Ascending aorta (tissue), 2 donors: ENCODE data around the gene LILRA1. TPM values are rescaled to one million over a fixed set of nuclear protein-coding genes. Genes with fewer than 3 reads are reported as not detected.
A peak's percentile ranks its signal among the peaks of the same experiment; 100 is the strongest.
"Not testable (repeated sequence)": the region's sequence is repeated elsewhere in the genome, so short reads cannot be mapped to it uniquely, and the experiment has no call there.

Experiments used
- DNase-seq, 2 donors: peaks; one replicate each; pipeline ENCODE4 v3.0.0-alpha.2; 2019; ENCODE audit warnings: low spot score in 2 of 2
- H3K27ac ChIP-seq, 2 donors: fragments of 200-600 bp; sonication (generic); one replicate each; pipeline ENCODE4 v1.5.1; 2016 to 2017; ENCODE audit warnings: mild to moderate bottlenecking in 1 of 2
- H3K27me3 ChIP-seq: fragments of 200-600 bp; sonication (generic); one replicate; pipeline ENCODE4 v1.5.1; 2017
- H3K36me3 ChIP-seq, 2 donors: fragments of 200-600 bp; sonication (generic); one replicate each; pipeline ENCODE4 v1.5.1; 2016
- H3K4me1 ChIP-seq, 2 donors: fragments of 200-600 bp; sonication (generic); one replicate each; pipeline ENCODE4 v1.5.1; 2016 to 2017; ENCODE audit warnings: mild to moderate bottlenecking in 1 of 2
- H3K4me3 ChIP-seq, 2 donors: fragments of 200-600 bp; sonication (generic); one replicate each; pipeline ENCODE4 v1.5.1; 2016 to 2017; ENCODE audit warnings: mild to moderate bottlenecking in 1 of 2
- H3K9me3 ChIP-seq, 2 donors: fragments of 200-600 bp; sonication (generic); one replicate each; pipeline ENCODE4 v1.5.1; 2016
- CTCF ChIP-seq, 3 experiments: fragments of 200-600 bp in 2 of 3; fragments of 450-650 bp in 1 of 3; sonication (generic) in 2 of 3; IDR thresholded peaks; one replicate each; pipeline ENCODE4 v1.5.1; 2016 to 2019; ENCODE audit warnings: antibody characterized with exemption in 3 of 3, mild to moderate bottlenecking in 1 of 3, moderate library complexity in 1 of 3
- intact Hi-C: fragments of 100-400 bp; cut with DNase I; formaldehyde crosslinking; loops from one replicate; pipeline ENCODE4 v1.15.1; 2023
- total RNA-seq: library from RNA; depleted of rRNA; stranded (reverse); fragments of >200 nt; gene quantifications from one replicate; pipeline ENCODE4 v1.1.0, GENCODE V29; 2016

The LILRA1 gene
- total RNA-seq, 1 donor from 2014 or later, result not detected

DNA sequence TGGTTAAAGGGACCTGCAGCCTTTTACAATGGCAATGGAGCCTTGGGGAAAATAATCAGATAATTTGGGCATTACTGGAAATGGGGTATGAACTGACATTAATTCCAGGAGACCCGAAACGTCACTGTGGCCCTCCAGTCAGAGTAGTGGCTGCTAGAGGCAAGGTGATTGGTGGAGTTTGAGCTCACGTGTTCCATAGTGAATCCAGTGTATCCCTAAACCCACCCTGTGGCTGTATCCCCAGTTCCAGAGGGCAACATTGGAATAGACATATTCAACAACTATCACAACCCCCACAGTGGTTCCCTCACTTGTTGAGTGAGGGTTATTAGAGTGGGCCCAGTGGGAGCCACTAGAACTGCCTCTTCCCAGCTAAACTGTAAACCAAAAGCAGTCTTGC is 23.1 kb upstream of the LILRA1 start:
- Histone ChIP-seq H3K27me3 (no peaks in the 10 kb centered on the region), H3K4me1 (no peaks in the 10 kb centered on the region), H3K27ac (no peak overlapping the region), H3K36me3 (no peaks in the 10 kb centered on the region), H3K4me3 (no peak overlapping the region), H3K9me3 (no peaks in the 10 kb centered on the region)
- no peak for TF ChIP-seq CTCF (IDR thresholded peaks at IDR 0.05)
- DNase-seq, result no peak
- intact Hi-C loops, result no loop called here

DNA sequence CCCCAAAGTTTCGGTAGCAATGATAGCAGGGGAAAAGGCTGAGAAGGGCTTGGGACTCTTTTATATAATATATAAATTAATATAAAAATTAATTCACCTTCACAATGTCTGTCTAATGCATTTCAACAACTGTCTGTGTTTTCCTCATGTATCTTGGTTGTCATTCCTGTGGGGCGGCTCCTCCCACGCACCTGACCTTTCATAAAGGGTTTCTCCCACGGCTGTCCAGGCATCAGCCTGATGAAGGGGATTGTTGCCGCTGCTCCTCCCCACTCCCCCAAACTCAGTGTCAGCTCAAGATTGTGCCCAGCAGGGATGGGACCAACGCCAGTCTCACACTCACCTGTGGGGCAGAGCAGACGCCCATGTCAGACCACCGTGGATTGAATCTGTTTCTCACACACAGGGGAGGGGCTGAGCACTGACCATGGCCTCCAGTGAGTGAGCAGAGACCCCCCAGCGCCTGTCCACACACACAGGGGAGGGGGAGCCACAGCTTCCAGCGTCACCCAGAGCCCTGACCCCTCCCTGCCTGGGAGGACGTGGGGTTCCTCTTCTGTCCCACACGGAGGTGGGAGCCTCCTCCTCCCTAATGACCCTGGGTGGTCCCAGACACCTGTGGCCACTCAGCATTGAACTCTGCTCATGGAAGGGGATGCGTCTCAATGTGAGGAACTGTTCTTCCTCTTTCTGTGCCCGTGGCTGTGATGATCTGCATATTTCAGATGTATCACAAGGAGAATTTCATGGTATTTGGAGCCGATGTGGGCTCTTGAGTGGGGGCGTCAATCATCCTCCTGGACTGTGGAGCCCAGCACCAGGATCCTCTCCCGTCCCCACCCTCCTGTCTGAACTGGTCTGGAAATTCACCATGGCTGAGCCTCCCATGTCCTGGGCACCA is 21.5 kb upstream of the LILRA1 start:
- intact Hi-C loops, H3K27ac ChIP-seq, H3K4me1 ChIP-seq: not testable (repeated sequence)

GRCh38 chr19:54572696-54573311 is 20.6 kb upstream of the LILRA1 start:
- H3K9me3 ChIP-seq, result no peaks in the 10 kb centered on the region
- H3K4me3 ChIP-seq, result peak overlapping the region in 1 of 2 donors; percentile 11
- no peak overlapping the region for H3K27ac ChIP-seq
- H3K27me3 ChIP-seq, result no peaks in the 10 kb centered on the region
- no peaks in the 10 kb centered on the region for H3K4me1 ChIP-seq
- intact Hi-C loops, result no loop called here
- H3K36me3 ChIP-seq, result no peaks in the 10 kb centered on the region
- DNase-seq, result no peak
- TF ChIP-seq CTCF (IDR thresholded peaks at IDR 0.05), result no peak

More for the DNA sequence above, 21.5 kb upstream of the LILRA1 start:
- not testable (repeated sequence) for DNase-seq, H3K27me3 ChIP-seq, H3K9me3 ChIP-seq, H3K36me3 ChIP-seq, H3K4me3 ChIP-seq

GRCh38 chr19:54573330-54573872 is 20.0 kb upstream of the LILRA1 start, which contains the start of gene LILRA2:
TSS of gene LILRA2 (plus strand) at chr19:54573790. CDS start at chr19:54573879, 89 bp downstream.
- Histone ChIP-seq H3K36me3 (no peaks in the 10 kb centered on the region), H3K27ac (no peak within 1 kb of the TSS), H3K27me3 (no peaks in the 10 kb centered on the region), H3K4me1 (no peaks in the 10 kb centered on the region), H3K4me3 (peak within 1 kb of the TSS in 1 of 2 donors; percentile 11), H3K9me3 (no peaks in the 10 kb centered on the region)
- intact Hi-C loops, result no loop called here
- no peak for DNase-seq
- no peak for TF ChIP-seq CTCF (IDR thresholded peaks at IDR 0.05)

DNA sequence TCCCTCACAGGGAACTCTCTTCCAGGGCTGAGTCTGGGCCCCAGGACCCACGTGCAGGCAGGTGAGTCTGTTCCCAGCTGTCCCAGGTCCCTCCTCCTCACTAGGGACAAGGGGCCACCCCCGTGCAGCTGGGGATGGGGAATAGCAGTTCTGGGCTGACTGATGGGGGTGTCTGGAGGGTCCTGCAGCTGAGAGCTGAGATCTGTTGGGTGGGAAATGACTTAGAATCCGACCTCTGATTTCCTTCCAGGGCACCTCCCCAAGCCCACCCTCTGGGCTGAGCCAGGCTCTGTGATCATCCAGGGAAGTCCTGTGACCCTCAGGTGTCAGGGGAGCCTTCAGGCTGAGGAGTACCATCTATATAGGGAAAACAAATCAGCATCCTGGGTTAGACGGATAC is 19.4 kb upstream of the LILRA1 start:
- no peak for TF ChIP-seq CTCF (IDR thresholded peaks at IDR 0.05)
- Histone ChIP-seq H3K9me3 (no peaks in the 10 kb centered on the region), H3K4me1 (no peaks in the 10 kb centered on the region), H3K27ac (no peak overlapping the region), H3K36me3 (no peaks in the 10 kb centered on the region), H3K27me3 (no peaks in the 10 kb centered on the region), H3K4me3 (no peak overlapping the region)
- intact Hi-C loops, result no loop called here
- DNase-seq, result no peak

GRCh38 chr19:54574527-54575056 is 18.8 kb upstream of the LILRA1 start:
- DNase-seq, result no peak
- no peak overlapping the region for H3K27ac ChIP-seq
- TF ChIP-seq CTCF (IDR thresholded peaks at IDR 0.05), result no peak
- H3K4me3 ChIP-seq, result no peak overlapping the region
- no peaks in the 10 kb centered on the region for H3K36me3 ChIP-seq
- intact Hi-C loops, result no loop called here
- no peaks in the 10 kb centered on the region for H3K27me3 ChIP-seq
- no peaks in the 10 kb centered on the region for H3K4me1 ChIP-seq
- peaks cover 0 to 4% of the 10 kb centered on the region in 2 donors for H3K9me3 ChIP-seq

DNA sequence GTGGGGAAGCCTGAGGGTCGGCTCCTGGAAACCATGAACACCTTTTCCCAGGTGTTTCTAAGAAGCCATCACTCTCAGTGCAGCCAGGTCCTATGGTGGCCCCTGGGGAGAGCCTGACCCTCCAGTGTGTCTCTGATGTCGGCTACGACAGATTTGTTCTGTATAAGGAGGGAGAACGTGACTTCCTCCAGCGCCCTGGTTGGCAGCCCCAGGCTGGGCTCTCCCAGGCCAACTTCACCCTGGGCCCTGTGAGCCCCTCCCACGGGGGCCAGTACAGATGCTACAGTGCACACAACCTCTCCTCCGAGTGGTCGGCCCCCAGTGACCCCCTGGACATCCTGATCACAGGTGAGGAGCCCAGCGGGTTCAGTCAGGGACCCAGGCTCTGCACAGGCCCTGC is 18.2 kb upstream of the LILRA1 start:
- H3K27me3 ChIP-seq, H3K4me3 ChIP-seq, intact Hi-C loops, H3K4me1 ChIP-seq, H3K36me3 ChIP-seq, DNase-seq, H3K27ac ChIP-seq, H3K9me3 ChIP-seq: not testable (repeated sequence)
